ENCODE data around the gene ANKRD31. TPM values are rescaled to one million over a fixed set of nuclear protein-coding genes. Genes with fewer than 3 reads are reported as not detected.

ANKRD31 gene
- total RNA-seq, 4 donors from 2014 or later, result 0.16 TPM; not detected in 3

GRCh38 chr5:75045071-75045470 is 191.6 kb downstream of the ANKRD31 start:
- 66 to 80% methylated on average over 2 of the region's 2 CpGs for WGBS, 2 donors (ENCODE audit: low coverage in 1 of 2)
- TF ChIP-seq POLR2AphosphoS5 (IDR thresholded peaks at IDR 0.05) (no peak), EP300 (IDR thresholded peaks at IDR 0.05; ENCODE audit: low read depth) (no peak), POLR2A (IDR thresholded peaks at IDR 0.05) (no peak)
- TF ChIP-seq, protein P1, sequence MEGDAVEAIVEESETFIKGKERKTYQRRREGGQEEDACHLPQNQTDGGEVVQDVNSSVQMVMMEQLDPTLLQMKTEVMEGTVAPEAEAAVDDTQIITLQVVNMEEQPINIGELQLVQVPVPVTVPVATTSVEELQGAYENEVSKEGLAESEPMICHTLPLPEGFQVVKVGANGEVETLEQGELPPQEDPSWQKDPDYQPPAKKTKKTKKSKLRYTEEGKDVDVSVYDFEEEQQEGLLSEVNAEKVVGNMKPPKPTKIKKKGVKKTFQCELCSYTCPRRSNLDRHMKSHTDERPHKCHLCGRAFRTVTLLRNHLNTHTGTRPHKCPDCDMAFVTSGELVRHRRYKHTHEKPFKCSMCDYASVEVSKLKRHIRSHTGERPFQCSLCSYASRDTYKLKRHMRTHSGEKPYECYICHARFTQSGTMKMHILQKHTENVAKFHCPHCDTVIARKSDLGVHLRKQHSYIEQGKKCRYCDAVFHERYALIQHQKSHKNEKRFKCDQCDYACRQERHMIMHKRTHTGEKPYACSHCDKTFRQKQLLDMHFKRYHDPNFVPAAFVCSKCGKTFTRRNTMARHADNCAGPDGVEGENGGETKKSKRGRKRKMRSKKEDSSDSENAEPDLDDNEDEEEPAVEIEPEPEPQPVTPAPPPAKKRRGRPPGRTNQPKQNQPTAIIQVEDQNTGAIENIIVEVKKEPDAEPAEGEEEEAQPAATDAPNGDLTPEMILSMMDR (IDR thresholded peaks at IDR 0.05), result no peak
- Histone ChIP-seq H3K4me3 (no peak overlapping the region), H3K4me1 (peaks cover 0 to 8% (median 7%) of the 10 kb centered on the region in 4 donors), H3K27ac (no peak overlapping the region), H3K9me3 (no peaks in the 10 kb centered on the region), H3K36me3 (no peaks in the 10 kb centered on the region), H3K27me3 (no peaks in the 10 kb centered on the region)
- intact Hi-C loops (cut with DNase I; ENCODE audit: low total_unique reads) (no loop called here), in situ Hi-C loops (cut with MboI; ENCODE audit: low pct_ligation_motif_present in 1 of 4, low pct_unique_long_range_greater_than_20kb in 1 of 4, low sequenced_read_pairs in 3 of 4) (no loop called here)
- no peak for DNase-seq

- in situ Hi-C loops (cut with MboI; ENCODE audit: low pct_ligation_motif_present in 1 of 4, low pct_unique_long_range_greater_than_20kb in 1 of 4, low sequenced_read_pairs in 3 of 4), result no loop called here
Measured at GRCh38 chr5:75044406-75044805, 192.3 kb downstream of the ANKRD31 start.

DNA sequence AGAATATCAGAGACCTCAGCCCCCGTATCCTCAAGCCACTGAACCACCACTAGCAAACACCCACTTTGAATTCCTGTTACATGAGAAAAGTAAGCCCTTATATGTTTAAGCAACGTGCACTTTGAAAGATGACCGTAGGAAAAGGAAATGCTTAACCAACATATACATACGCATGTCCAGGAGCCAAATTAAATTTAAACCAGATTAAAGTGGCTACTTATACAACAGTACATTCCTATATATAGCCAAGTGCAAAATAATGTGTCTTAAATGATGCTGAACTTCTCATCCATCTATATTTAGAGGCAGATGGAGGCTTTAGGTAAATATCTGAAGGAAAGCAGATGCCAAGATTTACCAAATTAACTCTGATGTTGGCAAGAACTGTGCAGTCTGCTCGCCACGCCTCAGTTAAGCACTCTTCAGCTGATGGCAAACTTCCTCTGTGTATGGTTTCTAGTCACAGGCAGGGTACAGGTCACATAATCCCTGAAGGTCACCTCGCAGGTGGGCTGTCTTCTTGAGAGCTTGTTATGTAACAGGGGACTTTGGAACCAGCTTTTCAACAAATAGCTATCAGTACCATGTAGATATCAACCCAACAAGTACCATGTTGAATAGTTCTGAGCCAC is 192.9 kb downstream of the ANKRD31 start:
- H3K4me1 ChIP-seq, result no peaks in the 10 kb centered on the region
- DNase-seq, result no peak
- no peaks in the 10 kb centered on the region for H3K36me3 ChIP-seq
- H3K9me3 ChIP-seq, result no peaks in the 10 kb centered on the region
- H3K27ac ChIP-seq, result no peak overlapping the region
- TF ChIP-seq EP300 (IDR thresholded peaks at IDR 0.05; ENCODE audit: low read depth), result no peak
- no peak for TF ChIP-seq POLR2AphosphoS5 (IDR thresholded peaks at IDR 0.05)
- TF ChIP-seq POLR2A (IDR thresholded peaks at IDR 0.05), result no peak
- TF ChIP-seq, protein P1 (IDR thresholded peaks at IDR 0.05), result no peak
- H3K27me3 ChIP-seq, result no peaks in the 10 kb centered on the region
- in situ Hi-C loops (cut with MboI; ENCODE audit: low pct_ligation_motif_present in 1 of 4, low pct_unique_long_range_greater_than_20kb in 1 of 4, low sequenced_read_pairs in 3 of 4), result no loop called here
- intact Hi-C loops (cut with DNase I; ENCODE audit: low total_unique reads), result no loop called here
- H3K4me3 ChIP-seq, result no peak overlapping the region
- 86 to 93% methylated on average over 5 to 7 of the region's 7 CpGs for WGBS, 2 donors (ENCODE audit: low coverage in 1 of 2)

More at GRCh38 chr5:75044406-75044805, 192.3 kb downstream of the ANKRD31 start:
- no peak overlapping the region for H3K27ac ChIP-seq
- no peak overlapping the region for H3K4me3 ChIP-seq
- no peaks in the 10 kb centered on the region for H3K27me3 ChIP-seq
- H3K9me3 ChIP-seq, result no peaks in the 10 kb centered on the region
- H3K4me1 ChIP-seq, result peaks cover 0 to 2% (median under 1%) of the 10 kb centered on the region in 4 donors
- intact Hi-C loops (cut with DNase I; ENCODE audit: low total_unique reads), result no loop called here
- DNase-seq, result no peak
- TF ChIP-seq POLR2AphosphoS5 (IDR thresholded peaks at IDR 0.05) (no peak), POLR2A (IDR thresholded peaks at IDR 0.05) (no peak)
- TF ChIP-seq, protein P1 (IDR thresholded peaks at IDR 0.05), result no peak
- H3K36me3 ChIP-seq, result no peaks in the 10 kb centered on the region
- 75 to 96% methylated on average over 7 of the region's 7 CpGs for WGBS, 2 donors (ENCODE audit: low coverage in 1 of 2)

GRCh38 chr5:75042522-75042921 is 194.2 kb downstream of the ANKRD31 start:
- intact Hi-C loops (cut with DNase I; ENCODE audit: low total_unique reads), result no loop called here
- no peaks in the 10 kb centered on the region for H3K36me3 ChIP-seq
- no peaks in the 10 kb centered on the region for H3K9me3 ChIP-seq
- no peak for DNase-seq
- 83% methylated on average over 1 of the region's 1 CpG; no CpG with 5 or more reads in 1 of the 2 donors for WGBS, 2 donors (ENCODE audit: low coverage in 1 of 2)
- H3K27me3 ChIP-seq, result no peaks in the 10 kb centered on the region
- H3K27ac ChIP-seq, result no peak overlapping the region
- in situ Hi-C loops (cut with MboI; ENCODE audit: low pct_ligation_motif_present in 1 of 4, low pct_unique_long_range_greater_than_20kb in 1 of 4, low sequenced_read_pairs in 3 of 4), result no loop called here
- TF ChIP-seq POLR2AphosphoS5 (IDR thresholded peaks at IDR 0.05) (no peak), POLR2A (IDR thresholded peaks at IDR 0.05) (no peak), EP300 (IDR thresholded peaks at IDR 0.05; ENCODE audit: low read depth) (no peak)
- TF ChIP-seq, protein P1 (IDR thresholded peaks at IDR 0.05), result no peak
- H3K4me3 ChIP-seq, result no peak overlapping the region
- H3K4me1 ChIP-seq, result no peaks in the 10 kb centered on the region
